K562 (cell line): ENCODE measurements around the gene OR2A42. TPM values are rescaled to one million over a fixed set of nuclear protein-coding genes. Genes with fewer than 3 reads are reported as not detected.

Experiments used
- polyA plus RNA-seq, 8 experiments: library from polyadenylated mRNA; depleted of rRNA in 4 of 8; stranded (reverse) in 5 of 8; unstranded in 3 of 8; fragments of >200 nt; fragmentation: Nextera tagmentation in 2 of 8; fragmentation: Illumina TruSeq in 1 of 8; extraction: Ambion mirVana in 2 of 8; extraction: Trizol in 1 of 8; gene quantifications; 2 replicates each; pipeline versions ENCODE4 v1.2.1 to v1.2.3, GENCODE V29; 2011 to 2014; ENCODE audit warnings: inconsistent platforms in 1 of 8, missing spikeins in 1 of 8
- total RNA-seq, 7 experiments: library from RNA; depleted of rRNA in 6 of 7; stranded (reverse); fragments of >200 nt in 6 of 7; fragmentation: Illumina TruSeq in 2 of 7; extraction: Trizol in 2 of 7; gene quantifications; 2 replicates each; pipeline versions ENCODE4 v1.2.1 to v1.2.3, GENCODE V29; 2011 to 2021; ENCODE audit warnings: low replicate concordance in 1 of 7

Gene OR2A42
- total and polyA plus RNA-seq, 9 of the 15 experiments (the other 6 are each of a cell fraction or from before 2014, with no cell fraction given): not detected

Other genes starting within 250 kb of the OR2A42 start
Only the 7 nearest of the 13 such genes appear.
- not detected in 2 replicates for gene OR2A14, start 116.4 kb downstream of the OR2A42 start, total RNA-seq (2014; rRNA removed)
- not detected in 2 replicates for gene OR2A14, start 116.4 kb downstream of the OR2A42 start, total RNA-seq (2014; rRNA removed; fragmentation: Illumina TruSeq; extraction: Trizol)
- gene OR2A14, start 116.4 kb downstream of the OR2A42 start, total RNA-seq (2015; rRNA removed; fragmentation: Illumina TruSeq; extraction: Trizol): not detected in 2 replicates
- not detected in 2 replicates for gene OR2A14, start 116.4 kb downstream of the OR2A42 start, total RNA-seq (2021)
- not detected in 2 replicates for gene OR2A14, start 116.4 kb downstream of the OR2A42 start, polyA plus RNA-seq (2011; rRNA removed)
- gene OR2A14, start 116.4 kb downstream of the OR2A42 start, polyA plus RNA-seq (2014; fragmentation: Illumina TruSeq; extraction: Trizol): not detected in 2 replicates
- not detected for gene OR2A14, start 116.4 kb downstream of the OR2A42 start, polyA plus RNA-seq (2014; fragmentation: Nextera tagmentation; extraction: Ambion mirVana)
- not detected in 2 replicates for gene OR2A14, start 116.4 kb downstream of the OR2A42 start, polyA plus RNA-seq (2014; rRNA removed)
- not detected in 2 replicates for gene CTAGE4, start 56.1 kb downstream of the OR2A42 start, total RNA-seq (2014; rRNA removed)
- gene CTAGE4, start 56.1 kb downstream of the OR2A42 start, total RNA-seq (2014; rRNA removed; fragmentation: Illumina TruSeq; extraction: Trizol): not detected in 2 replicates
- 0.04 TPM in 1 of 2 replicates, not detected in the other for gene CTAGE4, start 56.1 kb downstream of the OR2A42 start, total RNA-seq (2015; rRNA removed; fragmentation: Illumina TruSeq; extraction: Trizol)
- gene CTAGE4, start 56.1 kb downstream of the OR2A42 start, total RNA-seq (2021): 0.07 TPM in 1 of 2 replicates, not detected in the other
- 0.08 and 0.17 TPM in 2 replicates for gene CTAGE4, start 56.1 kb downstream of the OR2A42 start, polyA plus RNA-seq (2011; rRNA removed)
- not detected in 2 replicates for gene CTAGE4, start 56.1 kb downstream of the OR2A42 start, polyA plus RNA-seq (2014; fragmentation: Illumina TruSeq; extraction: Trizol)
- not detected for gene CTAGE4, start 56.1 kb downstream of the OR2A42 start, polyA plus RNA-seq (2014; fragmentation: Nextera tagmentation; extraction: Ambion mirVana)
- gene CTAGE4, start 56.1 kb downstream of the OR2A42 start, polyA plus RNA-seq (2014; rRNA removed): 0.07 TPM in 1 of 2 replicates, not detected in the other
- gene ARHGEF35, start 43.8 kb downstream of the OR2A42 start, total RNA-seq (2014; rRNA removed): not detected in 2 replicates
- 0.22 and 0.36 TPM in 2 replicates for gene ARHGEF35, start 43.8 kb downstream of the OR2A42 start, total RNA-seq (2014; rRNA removed; fragmentation: Illumina TruSeq; extraction: Trizol)
- gene ARHGEF35, start 43.8 kb downstream of the OR2A42 start, total RNA-seq (2015; rRNA removed; fragmentation: Illumina TruSeq; extraction: Trizol): 0.30 and 0.33 TPM in 2 replicates
- 0.22 and 0.49 TPM in 2 replicates for gene ARHGEF35, start 43.8 kb downstream of the OR2A42 start, total RNA-seq (2021)
- 0.39 and 0.59 TPM in 2 replicates for gene ARHGEF35, start 43.8 kb downstream of the OR2A42 start, polyA plus RNA-seq (2011; rRNA removed)
- gene ARHGEF35, start 43.8 kb downstream of the OR2A42 start, polyA plus RNA-seq (2014; fragmentation: Illumina TruSeq; extraction: Trizol): 0.21 TPM in 2 replicates
- not detected for gene ARHGEF35, start 43.8 kb downstream of the OR2A42 start, polyA plus RNA-seq (2014; fragmentation: Nextera tagmentation; extraction: Ambion mirVana)
- gene ARHGEF35, start 43.8 kb downstream of the OR2A42 start, polyA plus RNA-seq (2014; rRNA removed): 0.16 TPM in 1 of 2 replicates, not detected in the other
- gene OR2A7, start 25.2 kb upstream of the OR2A42 start, total RNA-seq (2014; rRNA removed): not detected in 2 replicates
- gene OR2A7, start 25.2 kb upstream of the OR2A42 start, total RNA-seq (2014; rRNA removed; fragmentation: Illumina TruSeq; extraction: Trizol): not detected in 2 replicates
- gene OR2A7, start 25.2 kb upstream of the OR2A42 start, total RNA-seq (2015; rRNA removed; fragmentation: Illumina TruSeq; extraction: Trizol): not detected in 2 replicates
- gene OR2A7, start 25.2 kb upstream of the OR2A42 start, total RNA-seq (2021): not detected in 2 replicates
- gene OR2A7, start 25.2 kb upstream of the OR2A42 start, polyA plus RNA-seq (2011; rRNA removed): 0.06 and 0.08 TPM in 2 replicates
- gene OR2A7, start 25.2 kb upstream of the OR2A42 start, polyA plus RNA-seq (2014; fragmentation: Illumina TruSeq; extraction: Trizol): not detected in 2 replicates
- gene OR2A7, start 25.2 kb upstream of the OR2A42 start, polyA plus RNA-seq (2014; fragmentation: Nextera tagmentation; extraction: Ambion mirVana): under 1 TPM; 0.03 to 0.10 TPM
- gene OR2A7, start 25.2 kb upstream of the OR2A42 start, polyA plus RNA-seq (2014; rRNA removed): not detected in 2 replicates
- gene CTAGE8, start 29.7 kb upstream of the OR2A42 start, total RNA-seq (2014; rRNA removed): not detected in 2 replicates
- not detected in 2 replicates for gene CTAGE8, start 29.7 kb upstream of the OR2A42 start, total RNA-seq (2014; rRNA removed; fragmentation: Illumina TruSeq; extraction: Trizol)
- 0.04 TPM in 1 of 2 replicates, not detected in the other for gene CTAGE8, start 29.7 kb upstream of the OR2A42 start, total RNA-seq (2015; rRNA removed; fragmentation: Illumina TruSeq; extraction: Trizol)
- 0.11 TPM in 1 of 2 replicates, not detected in the other for gene CTAGE8, start 29.7 kb upstream of the OR2A42 start, total RNA-seq (2021)
- gene CTAGE8, start 29.7 kb upstream of the OR2A42 start, polyA plus RNA-seq (2011; rRNA removed): 0.04 TPM in 1 of 2 replicates, not detected in the other
- gene CTAGE8, start 29.7 kb upstream of the OR2A42 start, polyA plus RNA-seq (2014; fragmentation: Illumina TruSeq; extraction: Trizol): not detected in 2 replicates
- not detected for gene CTAGE8, start 29.7 kb upstream of the OR2A42 start, polyA plus RNA-seq (2014; fragmentation: Nextera tagmentation; extraction: Ambion mirVana)
- not detected in 2 replicates for gene CTAGE8, start 29.7 kb upstream of the OR2A42 start, polyA plus RNA-seq (2014; rRNA removed)
- not detected in 2 replicates for gene OR2A1, start 72.8 kb upstream of the OR2A42 start, total RNA-seq (2014; rRNA removed)
- not detected in 2 replicates for gene OR2A1, start 72.8 kb upstream of the OR2A42 start, total RNA-seq (2014; rRNA removed; fragmentation: Illumina TruSeq; extraction: Trizol)
- gene OR2A1, start 72.8 kb upstream of the OR2A42 start, total RNA-seq (2015; rRNA removed; fragmentation: Illumina TruSeq; extraction: Trizol): not detected in 2 replicates
- gene OR2A1, start 72.8 kb upstream of the OR2A42 start, total RNA-seq (2021): not detected in 2 replicates
- gene OR2A1, start 72.8 kb upstream of the OR2A42 start, polyA plus RNA-seq (2011; rRNA removed): not detected in 2 replicates
- gene OR2A1, start 72.8 kb upstream of the OR2A42 start, polyA plus RNA-seq (2014; fragmentation: Illumina TruSeq; extraction: Trizol): not detected in 2 replicates
- not detected for gene OR2A1, start 72.8 kb upstream of the OR2A42 start, polyA plus RNA-seq (2014; fragmentation: Nextera tagmentation; extraction: Ambion mirVana)
- gene OR2A1, start 72.8 kb upstream of the OR2A42 start, polyA plus RNA-seq (2014; rRNA removed): not detected in 2 replicates
- gene ARHGEF5, start 115.8 kb upstream of the OR2A42 start, total RNA-seq (2014; rRNA removed): 0.04 and 0.09 TPM in 2 replicates
- 0.18 TPM in 1 of 2 replicates, not detected in the other for gene ARHGEF5, start 115.8 kb upstream of the OR2A42 start, total RNA-seq (2014; rRNA removed; fragmentation: Illumina TruSeq; extraction: Trizol)
- gene ARHGEF5, start 115.8 kb upstream of the OR2A42 start, total RNA-seq (2015; rRNA removed; fragmentation: Illumina TruSeq; extraction: Trizol): 0.07 and 0.11 TPM in 2 replicates
- 0.29 and 0.49 TPM in 2 replicates for gene ARHGEF5, start 115.8 kb upstream of the OR2A42 start, total RNA-seq (2021)
- 0.26 and 0.34 TPM in 2 replicates for gene ARHGEF5, start 115.8 kb upstream of the OR2A42 start, polyA plus RNA-seq (2011; rRNA removed)
- 0.10 and 0.12 TPM in 2 replicates for gene ARHGEF5, start 115.8 kb upstream of the OR2A42 start, polyA plus RNA-seq (2014; fragmentation: Illumina TruSeq; extraction: Trizol)
- under 1 TPM in 1 of 2 experiments, not detected in 1; 0.03 TPM for gene ARHGEF5, start 115.8 kb upstream of the OR2A42 start, polyA plus RNA-seq (2014; fragmentation: Nextera tagmentation; extraction: Ambion mirVana)
- 0.03 and 0.12 TPM in 2 replicates for gene ARHGEF5, start 115.8 kb upstream of the OR2A42 start, polyA plus RNA-seq (2014; rRNA removed)